Right ventricle myocardium inferior (tissue), 1 donor: ENCODE measurements around the gene DMBX1. TPM values are rescaled to one million over a fixed set of nuclear protein-coding genes. Genes with fewer than 3 reads are reported as not detected.

ENCODE experiments used
- ATAC-seq: fragments of 200-7000 bp; cut with Tn5 transposase; one replicate; pipeline ENCODE4 v1.9.1; 2020; ENCODE audit warnings: mild to moderate bottlenecking, moderate library complexity
- DNase-seq: peaks from one replicate; pipeline ENCODE4 v3.0.0; 2021; ENCODE audit errors: missing footprints
- intact Hi-C: fragments of 100-400 bp; cut with DNase I; formaldehyde crosslinking; loops from one replicate; pipeline ENCODE4 v1.11.0; 2022
- total RNA-seq: library from RNA; stranded (reverse); fragmentation: NEBNext Ultra II Directional; extraction: Animal tissue kit (Norgen Biotek cat#: 25700); gene quantifications from one replicate; pipeline ENCODE4 v1.2.1, GENCODE V29; 2021
- donor health status: DM: no; HTN: yes; CAD: no; lungs with severe emphysema.

Gene DMBX1
- total RNA-seq, 1 donor from 2014 or later, result not detected

DNA sequence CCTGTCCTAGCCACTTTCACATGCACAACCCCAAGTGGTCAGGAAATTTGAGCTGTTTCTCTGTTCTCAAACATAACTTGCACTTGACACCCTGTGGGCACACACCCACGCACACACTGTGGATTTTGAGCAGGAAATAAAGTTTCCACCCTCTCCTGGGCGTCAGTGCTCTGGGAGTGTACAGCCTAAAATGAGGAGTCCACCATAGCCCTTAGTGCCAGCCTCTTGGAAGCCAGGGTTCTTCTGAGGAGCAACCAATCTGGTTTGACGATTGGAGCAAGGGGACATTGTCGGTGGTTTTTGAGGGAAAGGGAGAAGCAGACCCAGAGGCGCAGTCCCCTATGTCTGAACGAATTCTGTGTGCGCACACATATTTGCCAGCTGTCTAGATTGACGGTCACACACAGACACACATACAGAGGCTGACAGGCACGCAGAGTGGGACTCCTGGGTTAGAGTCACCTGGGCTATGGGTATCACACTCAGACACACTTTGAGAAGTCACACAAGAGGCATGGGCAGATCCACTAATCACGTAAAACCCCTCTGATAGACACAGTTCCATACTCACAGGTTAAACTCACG lies 2.7 kb downstream of the DMBX1 start:
- intact Hi-C loops, result no loop called here
- peak; percentile 3 for DNase-seq
- no peak for ATAC-seq

DNA sequence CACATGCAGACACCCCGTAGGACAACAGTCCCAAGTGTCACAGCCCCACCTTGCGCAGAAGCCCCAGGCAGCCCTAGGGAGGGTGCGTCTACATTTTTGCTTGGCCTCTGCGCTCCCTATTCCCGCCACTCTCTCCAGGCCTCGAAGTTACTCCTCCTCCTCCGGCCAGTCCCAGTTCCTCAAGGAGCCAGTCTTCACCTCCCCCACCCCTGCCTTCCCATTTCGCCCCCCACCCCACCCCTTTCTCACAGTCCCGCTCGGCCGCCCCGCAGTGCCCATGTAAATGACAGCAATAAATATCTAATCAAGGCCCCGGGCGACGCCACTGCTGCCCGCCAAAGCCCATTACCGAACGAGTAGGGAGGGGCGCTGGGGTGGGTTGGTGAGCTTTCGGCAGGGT lies 3.2 kb downstream of the DMBX1 start:
- no peak for ATAC-seq
- intact Hi-C loops, result no loop called here
- peak; percentile 66 for DNase-seq

DNA sequence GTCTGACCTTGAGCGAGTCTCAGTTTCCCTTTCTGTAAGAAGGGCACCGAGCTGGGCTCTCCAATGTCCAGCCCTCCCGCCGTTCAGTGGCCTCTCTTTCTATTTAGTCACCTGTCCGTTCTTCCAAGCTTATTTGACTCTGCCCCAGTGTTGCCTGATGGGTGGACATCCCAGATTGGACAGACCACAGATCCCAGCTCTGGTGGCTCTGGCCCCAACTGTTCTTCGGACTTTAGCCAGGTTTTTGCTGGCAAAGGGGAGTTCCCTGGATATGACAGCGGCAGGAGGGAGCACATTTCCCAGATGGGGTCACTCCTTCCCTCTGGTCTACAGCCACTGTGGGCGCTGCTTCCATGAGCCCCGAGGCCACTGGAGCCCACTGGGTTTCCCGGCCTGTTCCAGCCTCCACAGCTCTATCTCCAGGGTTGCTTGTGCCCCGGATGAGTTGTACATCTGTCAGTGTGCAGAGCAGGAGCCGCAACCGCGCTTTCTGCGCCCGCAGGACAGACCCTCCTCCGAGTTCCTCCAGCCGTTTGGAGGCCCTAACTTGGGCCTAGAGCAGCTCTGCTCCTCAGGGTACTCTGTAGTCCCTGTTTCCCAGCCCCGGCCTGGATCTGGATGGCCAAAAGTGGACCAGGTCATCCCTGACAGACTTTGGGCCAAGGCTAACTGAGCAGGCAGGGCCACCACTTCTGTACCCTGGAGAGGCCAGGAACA lies 3.8 kb downstream of the DMBX1 start:
- intact Hi-C loops, result no loop called here
- ATAC-seq, result no peak
- peak; percentile 52 for DNase-seq

GRCh38 chr1:46494910-46495309 lies 5.3 kb downstream of the DMBX1 start:
- peak; percentile 20 for DNase-seq
- intact Hi-C loops, result no loop called here
- no peak for ATAC-seq

DNA sequence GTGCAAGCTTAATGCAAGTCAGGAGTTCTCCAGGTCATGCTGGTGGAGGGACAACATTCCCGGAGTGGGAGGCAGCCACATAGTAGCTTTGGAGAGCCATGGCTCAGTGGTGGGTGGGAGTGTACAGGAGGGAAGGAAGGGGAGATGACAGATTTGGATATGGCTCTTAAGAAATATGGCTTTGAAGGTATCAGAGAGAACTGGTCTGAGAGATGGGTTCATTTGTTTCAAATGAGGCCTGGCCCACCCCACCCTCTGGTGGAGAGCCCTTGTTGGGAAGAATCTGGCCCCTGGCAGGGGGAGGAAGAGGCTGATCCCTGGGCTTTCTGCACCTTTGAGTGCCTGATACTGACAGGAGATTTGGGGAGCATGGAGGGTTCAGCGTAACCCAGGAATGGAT lies 6.1 kb downstream of the DMBX1 start:
- DNase-seq, result no peak
- ATAC-seq, result no peak
- intact Hi-C loops, result no loop called here

DNA sequence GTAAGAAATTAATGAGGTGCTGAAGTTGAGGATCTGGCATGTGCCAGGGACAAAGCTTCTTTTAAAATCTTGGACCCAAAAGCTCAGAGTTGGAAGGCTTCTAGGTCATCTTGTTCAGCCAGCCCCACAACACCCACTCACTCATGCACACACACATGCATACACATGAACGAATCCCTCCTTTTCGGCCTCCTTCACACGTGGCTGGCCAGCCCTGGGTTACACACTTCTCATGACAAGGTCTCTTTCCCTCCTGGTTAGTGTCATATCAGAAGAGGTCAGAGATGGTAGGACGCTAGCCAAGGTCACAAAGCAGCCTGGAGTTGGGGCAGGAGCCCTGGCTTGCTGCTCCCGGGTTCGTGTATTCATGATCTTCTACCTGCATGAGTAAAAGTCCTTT lies 6.9 kb downstream of the DMBX1 start:
- intact Hi-C loops, result no loop called here
- DNase-seq (peak; percentile 55), ATAC-seq (no peak)

- no peak for DNase-seq
- no peak for ATAC-seq
- intact Hi-C loops, result no loop called here
These were observed 7.4 kb downstream of the DMBX1 start for GRCh38 chr1:46497020-46497419.

DNA sequence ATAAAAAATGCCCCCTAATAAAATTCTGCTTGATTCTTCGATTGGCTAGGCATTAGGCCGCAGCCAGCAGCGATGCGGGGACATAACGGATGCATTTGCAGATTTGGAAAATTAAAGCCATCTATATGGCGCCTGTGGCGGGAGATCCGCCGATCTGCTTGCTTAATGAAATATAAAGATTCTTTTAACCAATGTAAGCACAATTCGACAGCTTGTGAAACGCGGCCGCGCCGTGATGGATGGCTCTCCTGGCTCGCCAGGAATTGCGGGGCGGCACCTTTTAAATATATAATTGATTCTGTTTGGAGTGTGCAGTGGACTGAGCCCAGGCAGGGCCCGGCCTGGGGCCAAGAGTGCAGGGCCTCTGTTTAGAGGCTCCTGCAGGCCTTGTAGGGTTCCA lies 8.0 kb downstream of the DMBX1 start:
- ATAC-seq, result no peak
- intact Hi-C loops, result no loop called here
- no peak for DNase-seq

- DNase-seq (peak; percentile 22), ATAC-seq (no peak)
- intact Hi-C loops, result no loop called here
These were observed 11.9 kb downstream of the DMBX1 start for GRCh38 chr1:46501528-46501927.

- no peak for DNase-seq
- ATAC-seq, result no peak
- intact Hi-C loops, result no loop called here
These were observed 13.8 kb downstream of the DMBX1 start for GRCh38 chr1:46503421-46503820.

DNA sequence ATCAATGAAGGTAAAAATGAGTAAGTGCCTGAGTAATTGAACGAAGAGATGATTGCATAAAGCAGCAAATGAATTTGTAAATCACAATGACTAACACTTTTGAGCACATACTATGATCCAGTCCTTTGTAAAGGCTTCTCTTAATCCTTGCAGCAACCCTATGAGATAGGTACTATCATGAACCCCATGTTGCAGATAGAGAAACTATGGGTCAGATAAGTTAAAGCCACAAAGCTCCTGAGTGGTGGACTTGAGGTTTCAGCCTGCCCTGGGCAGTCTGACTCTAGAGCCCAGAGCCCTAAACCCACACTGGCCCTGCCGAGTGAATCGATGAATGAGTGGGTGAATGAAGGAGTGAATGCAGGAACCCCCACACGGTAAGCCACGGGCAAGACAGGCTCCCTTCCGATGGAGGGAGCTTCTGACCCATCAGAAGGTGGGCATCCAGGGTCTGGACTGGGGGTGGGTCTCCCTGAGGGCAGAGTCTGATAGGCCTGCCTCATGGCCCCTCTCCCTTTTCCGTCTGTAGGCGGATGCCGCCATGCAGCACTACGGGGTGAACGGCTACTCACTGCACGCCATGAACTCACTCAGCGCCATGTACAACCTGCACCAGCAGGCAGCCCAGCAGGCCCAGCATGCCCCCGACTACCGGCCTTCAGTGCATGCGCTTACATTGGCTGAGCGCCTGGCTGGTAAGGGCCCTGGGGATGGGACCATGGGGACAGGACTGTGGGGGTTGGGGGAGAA lies 17.0 kb downstream of the DMBX1 start:
- intact Hi-C loops, result no loop called here
- no peak for ATAC-seq

DNA sequence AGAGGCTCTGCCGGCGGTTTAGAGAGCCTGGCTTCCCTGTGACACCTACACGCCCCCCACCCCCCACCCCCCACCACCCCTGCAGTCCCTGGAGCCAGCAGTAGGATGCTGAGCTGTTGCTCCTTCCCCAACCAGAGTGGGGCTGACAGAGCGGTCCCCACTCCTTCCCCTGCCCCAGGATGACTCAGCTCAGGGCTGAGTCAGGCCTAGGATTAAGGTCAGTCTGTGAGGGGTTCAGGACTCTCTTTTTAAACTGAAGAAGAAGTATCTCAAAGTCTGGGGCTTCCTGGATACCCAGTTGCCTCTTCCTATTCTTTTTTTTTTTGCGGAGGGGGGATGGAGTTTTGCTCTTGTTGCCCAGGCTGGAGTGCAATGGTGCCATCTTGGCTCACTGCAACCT lies 19.1 kb downstream of the DMBX1 start:
- no peak for ATAC-seq
- DNase-seq, result no peak
- intact Hi-C loops, result no loop called here

More for the DNA sequence above, 17.0 kb downstream of the DMBX1 start:
- no peak for DNase-seq

GRCh38 chr1:46510341-46510997 lies 20.8 kb downstream of the DMBX1 start:
- no peak for ATAC-seq
- peak; percentile 32 for DNase-seq
- intact Hi-C loops, result no loop called here

- peak; percentile 23 for DNase-seq
- no peak for ATAC-seq
- intact Hi-C loops, result no loop called here
These were observed 21.3 kb downstream of the DMBX1 start for GRCh38 chr1:46510998-46511365.

DNA sequence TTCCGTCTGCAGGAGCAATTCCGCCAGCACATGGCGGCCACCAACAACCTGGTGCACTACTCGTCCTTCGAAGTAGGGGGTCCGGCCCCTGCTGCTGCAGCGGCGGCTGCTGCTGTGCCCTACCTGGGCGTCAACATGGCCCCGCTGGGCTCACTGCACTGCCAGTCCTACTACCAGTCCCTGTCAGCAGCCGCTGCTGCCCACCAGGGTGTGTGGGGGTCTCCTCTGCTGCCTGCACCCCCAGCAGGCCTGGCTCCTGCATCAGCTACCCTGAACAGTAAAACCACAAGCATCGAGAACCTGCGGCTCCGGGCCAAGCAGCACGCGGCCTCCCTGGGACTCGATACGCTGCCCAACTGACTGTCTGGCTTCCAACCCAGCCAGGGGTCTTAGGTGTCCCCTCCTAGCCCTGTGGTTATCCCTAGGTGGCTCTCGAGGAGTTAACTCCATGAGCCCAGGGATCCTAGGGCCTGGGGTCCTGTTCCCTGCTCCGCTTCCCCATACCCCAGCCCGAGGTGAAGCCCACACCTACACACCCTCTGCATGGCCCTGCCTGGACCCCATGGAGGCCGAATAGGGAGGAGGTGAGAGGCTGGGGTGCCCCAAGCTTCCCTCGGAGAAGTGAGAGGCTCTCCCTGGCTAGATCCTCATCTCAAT lies 22.6 kb downstream of the DMBX1 start:
- no peak for ATAC-seq
- intact Hi-C loops, result no loop called here
- peak; percentile 40 for DNase-seq

DNA sequence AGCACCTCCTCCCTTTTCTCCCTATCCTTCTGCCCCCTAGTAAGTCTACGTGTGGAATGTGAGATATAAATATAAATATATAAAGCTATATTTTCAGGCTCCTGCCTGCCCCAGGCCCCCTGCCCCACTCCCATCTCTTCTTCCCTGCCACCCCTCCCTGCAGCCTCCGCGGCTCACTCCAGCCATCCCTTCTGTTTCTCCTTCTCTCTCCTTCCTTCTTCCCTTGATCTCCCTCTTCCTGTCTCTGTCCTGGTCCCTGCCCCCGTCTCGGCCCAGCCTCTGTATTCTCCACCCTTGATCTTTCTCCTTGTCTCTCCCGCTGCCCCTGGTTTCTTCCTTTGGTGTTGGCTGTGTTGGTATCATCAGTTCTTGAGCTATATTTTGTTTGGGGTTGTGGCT lies 23.2 kb downstream of the DMBX1 start:
- ATAC-seq (no peak), DNase-seq (peak; percentile 55)
- intact Hi-C loops, result no loop called here

DNA sequence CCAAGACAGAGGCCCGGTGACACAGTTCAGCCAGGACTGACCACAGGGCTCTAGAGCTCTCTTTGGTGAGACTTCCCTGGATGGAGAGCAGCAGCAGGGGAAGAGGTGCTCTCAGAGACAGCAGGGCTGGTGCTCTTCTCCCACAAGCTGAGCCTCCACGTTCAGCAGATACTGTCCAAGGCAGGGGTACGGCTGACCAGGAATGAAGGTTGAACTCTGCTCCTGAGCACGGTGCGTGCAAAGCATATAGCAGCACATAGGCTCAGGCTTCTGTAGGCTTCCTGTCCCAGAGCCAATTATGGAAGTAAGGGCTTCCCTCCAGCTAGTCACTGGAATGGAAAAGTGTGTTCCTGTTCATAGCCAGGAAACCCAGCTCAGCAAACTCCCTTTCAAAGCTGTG lies 23.9 kb downstream of the DMBX1 start:
- intact Hi-C loops, result no loop called here
- no peak for ATAC-seq
- peak; percentile 8 for DNase-seq

GRCh38 chr1:46515576-46515975 lies 25.9 kb downstream of the DMBX1 start:
- DNase-seq (peak; percentile 48), ATAC-seq (no peak)
- intact Hi-C loops, result no loop called here
